NCI-H187 (cell line): ENCODE measurements around the gene SLC6A8.
"Not testable (repeated sequence)": the region's sequence is repeated elsewhere in the genome, so short reads cannot be mapped to it uniquely, and the experiment has no call there.

Source experiments
- DNase-seq, 2 experiments: peaks; one replicate each; lab custom pipeline; 2025; lab: John Stamatoyannopoulos, UW

The SLC6A8 gene

GRCh38 chrX:153672531-153673427, 14.9 kb upstream of the SLC6A8 start:
- DNase-seq: no peak

- DNase-seq: no peak
Measured at GRCh38 chrX:153673428-153674218, 14.1 kb upstream of the SLC6A8 start, which contains the start of gene PNCK. TSS of gene PNCK (minus strand) at chrX:153673813. CDS start at chrX:153673076, 737 bp downstream.

GRCh38 chrX:153674219-153674851, 13.4 kb upstream of the SLC6A8 start:
- DNase-seq: no peak

- no peak for DNase-seq
Measured at GRCh38 chrX:153681175-153681574, 6.6 kb upstream of the SLC6A8 start.

- not testable (repeated sequence) for DNase-seq
Measured at GRCh38 chrX:153683486-153683885, 4.2 kb upstream of the SLC6A8 start.

- DNase-seq: no peak
Measured at GRCh38 chrX:153684467-153685155, 3.1 kb upstream of the SLC6A8 start.

GRCh38 chrX:153685156-153685536, 2.6 kb upstream of the SLC6A8 start:
- no peak for DNase-seq

GRCh38 chrX:153685751-153686696, 1.7 kb upstream of the SLC6A8 start:
- DNase-seq: no peak

- no peak for DNase-seq
Measured at GRCh38 chrX:153686711-153687110, 1.0 kb upstream of the SLC6A8 start.

GRCh38 chrX:153688071-153688470, 345 bp downstream of the SLC6A8 start:
- no peak for DNase-seq

GRCh38 chrX:153688506-153688905, 780 bp downstream of the SLC6A8 start:
- DNase-seq: no peak

- no peak for DNase-seq
Measured at GRCh38 chrX:153688911-153689590, 1.3 kb downstream of the SLC6A8 start.

GRCh38 chrX:153689654-153690465, 2.1 kb downstream of the SLC6A8 start:
- DNase-seq: no peak

- no peak for DNase-seq
Measured at GRCh38 chrX:153690466-153690865, 2.7 kb downstream of the SLC6A8 start.

GRCh38 chrX:153691032-153691827, 3.5 kb downstream of the SLC6A8 start:
- not testable (repeated sequence) for DNase-seq

- DNase-seq: no peak
Measured at GRCh38 chrX:153692003-153692402, 4.3 kb downstream of the SLC6A8 start.

GRCh38 chrX:153692611-153693156, 5.0 kb downstream of the SLC6A8 start:
- DNase-seq: no peak
